GM19023 (cell line): ENCODE data around the gene SNAPIN.
"Not testable (repeated sequence)": the region's sequence is repeated elsewhere in the genome, so short reads cannot be mapped to it uniquely, and the experiment has no call there.

Source experiments
- ATAC-seq: cut with Tn5 transposase; IDR thresholded peaks from one replicate; pipeline ENCODE4 v1.9.1; 2021; ENCODE audit warnings: mild to moderate bottlenecking, moderate library complexity; ENCODE audit not compliant: unreplicated experiment

Gene SNAPIN

GRCh38 chr1:153646672-153647345 lies 11.7 kb upstream of the SNAPIN start:
- no peak for ATAC-seq

- ATAC-seq, result no peak
Observed at GRCh38 chr1:153647346-153647714, 11.2 kb upstream of the SNAPIN start.

DNA sequence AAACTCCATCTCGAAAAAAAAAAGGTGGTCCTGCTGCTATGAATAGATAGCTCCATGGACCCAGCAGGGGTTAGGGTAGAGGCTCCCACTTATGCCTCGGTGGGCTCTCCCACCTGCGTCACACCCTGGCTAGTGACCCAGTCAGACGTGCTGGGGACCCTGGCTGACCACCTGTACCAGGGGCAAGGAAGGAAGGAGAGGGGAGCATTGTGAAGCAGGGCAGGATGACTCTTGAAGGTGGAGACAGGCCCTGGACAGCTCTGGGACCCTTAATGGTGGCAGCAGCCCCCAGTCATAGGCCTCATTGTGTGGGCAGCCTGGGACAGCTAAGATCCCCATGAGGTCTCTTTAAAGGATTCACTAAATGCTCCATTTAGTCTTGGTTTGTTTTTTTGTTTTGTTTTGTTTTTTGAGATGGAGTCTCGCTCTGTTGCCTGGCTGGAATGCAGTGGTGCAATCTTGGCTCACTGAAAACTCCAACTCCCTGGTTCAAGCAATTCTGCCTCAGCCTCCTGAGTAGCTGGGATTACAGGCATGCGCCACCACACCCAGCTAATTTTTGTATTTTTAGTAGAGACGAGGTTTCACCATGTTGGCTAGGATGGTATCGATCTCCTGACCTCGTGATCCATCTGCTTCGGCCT lies 10.4 kb upstream of the SNAPIN start:
- no peak for ATAC-seq

- ATAC-seq, result no peak
Observed at GRCh38 chr1:153649137-153649862, 9.2 kb upstream of the SNAPIN start.

DNA sequence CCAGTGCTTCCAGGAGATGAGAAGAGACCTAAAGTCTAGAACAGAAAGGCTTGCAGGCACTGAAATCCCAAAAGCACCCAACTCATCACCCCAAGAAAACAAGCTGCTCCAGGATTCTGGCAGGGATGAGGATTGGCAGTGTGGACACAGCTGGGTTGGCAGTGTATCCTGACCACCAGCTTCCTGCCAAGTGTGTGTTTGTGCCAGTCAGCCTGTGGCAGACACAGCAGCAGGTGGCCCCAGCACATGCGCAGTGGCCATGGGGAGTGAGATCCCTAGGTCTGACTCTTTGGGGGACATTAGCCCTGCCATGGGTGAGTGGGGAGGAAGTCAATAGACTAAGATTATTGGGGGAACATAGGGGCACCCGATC lies 8.7 kb upstream of the SNAPIN start:
- no peak for ATAC-seq

DNA sequence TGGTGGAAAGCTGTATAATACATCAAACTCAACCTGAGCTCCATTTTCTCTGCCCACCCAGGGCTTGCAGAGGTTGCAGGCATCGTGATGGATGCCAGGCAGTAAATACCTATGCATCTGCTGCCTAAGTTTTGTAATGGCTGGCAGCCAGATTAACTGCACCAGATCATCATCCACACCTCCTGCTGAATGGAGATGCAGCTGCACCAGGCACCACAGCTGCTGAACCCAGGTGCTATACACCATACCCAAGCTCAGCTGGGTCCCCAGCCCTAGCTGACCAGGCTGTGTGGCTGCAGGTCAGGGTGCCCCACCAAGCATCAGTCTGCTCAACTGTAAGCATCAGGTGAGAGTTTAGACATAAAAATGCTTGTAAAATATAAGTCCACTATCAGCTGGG lies 6.7 kb upstream of the SNAPIN start:
- ATAC-seq, result no peak

DNA sequence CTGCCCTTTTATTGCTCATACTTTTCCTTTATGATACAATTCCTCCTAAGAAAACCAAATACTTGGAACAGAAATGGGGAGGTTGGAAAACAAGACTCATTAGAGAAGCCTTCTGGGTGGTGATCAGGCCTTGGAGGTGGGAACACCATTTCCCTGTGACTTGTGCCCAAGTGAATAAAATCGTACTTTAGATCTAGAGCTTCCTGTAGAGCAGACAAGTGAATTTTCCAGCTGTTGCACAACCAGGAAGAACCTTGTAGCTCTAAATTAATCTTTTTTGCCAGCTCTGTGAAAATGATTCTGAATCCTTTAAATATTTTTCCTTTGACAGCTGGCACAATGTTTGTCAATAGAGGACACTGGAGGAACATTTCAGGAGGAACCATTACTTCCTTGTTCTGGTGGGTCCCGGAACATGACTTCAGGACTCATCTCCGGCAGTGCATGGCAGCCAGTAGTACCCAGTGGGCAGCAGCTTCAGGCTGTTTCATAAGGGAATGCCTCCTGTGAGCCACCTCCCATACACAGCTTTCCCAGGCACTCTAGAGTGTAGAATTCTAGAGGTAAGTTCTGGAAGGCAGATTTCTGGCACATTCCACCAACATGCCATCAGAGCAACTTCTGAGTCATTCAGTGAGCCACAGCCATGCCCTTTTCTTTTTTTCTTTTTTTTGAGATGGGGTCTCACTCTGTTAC lies 5.5 kb upstream of the SNAPIN start:
- no peak for ATAC-seq

DNA sequence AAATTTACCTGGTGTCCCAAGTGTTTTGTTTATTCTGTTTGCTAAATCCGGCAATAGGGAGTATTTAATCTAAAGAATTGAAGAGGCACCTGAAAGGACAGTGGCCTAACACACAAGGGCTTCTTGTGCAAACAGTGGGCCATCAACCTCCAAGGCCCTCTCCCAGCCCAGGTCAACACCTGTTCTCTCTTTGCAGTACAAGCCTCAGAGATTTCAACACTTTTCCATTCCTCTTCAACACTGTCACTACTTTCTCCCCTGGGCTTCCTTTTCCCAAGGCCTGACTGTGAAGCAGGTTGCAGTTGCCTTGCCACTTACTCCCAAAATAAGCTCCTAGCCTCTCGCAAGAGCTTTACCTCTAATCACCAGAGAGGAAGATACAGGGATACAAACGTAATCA lies 3.2 kb upstream of the SNAPIN start:
- ATAC-seq, result no peak

DNA sequence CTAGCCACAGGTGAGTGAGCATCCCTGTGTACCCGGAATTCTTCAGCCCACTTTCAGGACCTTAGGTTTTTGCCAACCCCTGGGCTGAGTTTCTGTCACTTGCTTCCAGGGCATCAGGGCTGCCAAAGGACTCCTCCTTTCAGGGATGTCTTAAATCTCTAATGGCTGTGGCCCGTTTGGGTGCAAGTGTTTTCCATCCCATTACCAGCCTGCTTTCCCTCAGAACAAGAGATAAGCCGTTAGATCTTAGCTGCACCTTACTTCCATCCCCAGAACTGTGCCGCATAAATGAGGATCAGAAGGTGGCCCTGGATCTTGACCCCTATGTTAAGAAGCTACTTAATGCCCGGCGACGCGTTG lies 652 bp downstream of the SNAPIN start:
- no peak for ATAC-seq

GRCh38 chr1:153659656-153660055 lies 1.2 kb downstream of the SNAPIN start:
- no peak for ATAC-seq

- no peak for ATAC-seq
Observed at GRCh38 chr1:153661111-153661708, 2.7 kb downstream of the SNAPIN start.

DNA sequence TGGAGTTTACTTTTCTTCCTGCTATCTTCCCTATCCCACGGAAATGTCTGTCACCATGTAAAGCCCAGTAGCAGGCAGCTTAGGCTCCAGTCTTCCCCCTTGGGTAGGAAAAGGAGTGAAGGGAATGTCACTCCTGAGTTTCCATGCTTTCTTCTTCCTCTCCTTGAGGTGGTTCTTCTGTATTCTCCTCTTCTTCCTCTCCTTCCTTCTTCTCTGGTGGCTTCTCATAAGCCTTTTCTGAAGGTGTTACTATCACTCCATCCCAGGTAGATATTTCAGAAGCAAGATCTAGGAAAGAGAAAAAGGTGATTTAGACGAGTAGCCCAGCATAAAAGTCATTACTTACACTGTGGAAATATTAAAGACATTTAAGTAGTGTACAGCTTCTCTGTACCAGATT lies 3.8 kb downstream of the SNAPIN start:
- no peak for ATAC-seq

DNA sequence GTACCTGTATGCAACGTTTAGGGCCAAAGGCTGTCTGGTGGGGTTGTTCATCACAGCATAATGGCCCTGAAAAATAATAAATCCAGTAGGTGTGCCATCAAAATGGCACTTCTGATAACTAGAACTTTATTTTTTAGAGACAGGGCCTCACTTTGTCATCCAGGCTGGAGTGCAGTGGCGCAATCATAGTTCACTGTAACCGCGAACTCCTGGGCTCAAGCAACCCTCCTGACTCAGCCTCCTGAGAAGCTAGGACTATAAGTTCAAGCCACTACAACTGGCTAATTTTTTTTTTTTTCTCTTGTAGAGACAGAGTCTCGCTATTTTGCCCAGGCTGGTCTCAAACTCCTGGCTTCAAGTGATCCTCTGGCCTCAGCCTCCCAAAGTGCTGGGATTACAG lies 4.7 kb downstream of the SNAPIN start:
- ATAC-seq, result no peak

- ATAC-seq, result no peak
Observed at GRCh38 chr1:153667439-153667838, 8.9 kb downstream of the SNAPIN start.

DNA sequence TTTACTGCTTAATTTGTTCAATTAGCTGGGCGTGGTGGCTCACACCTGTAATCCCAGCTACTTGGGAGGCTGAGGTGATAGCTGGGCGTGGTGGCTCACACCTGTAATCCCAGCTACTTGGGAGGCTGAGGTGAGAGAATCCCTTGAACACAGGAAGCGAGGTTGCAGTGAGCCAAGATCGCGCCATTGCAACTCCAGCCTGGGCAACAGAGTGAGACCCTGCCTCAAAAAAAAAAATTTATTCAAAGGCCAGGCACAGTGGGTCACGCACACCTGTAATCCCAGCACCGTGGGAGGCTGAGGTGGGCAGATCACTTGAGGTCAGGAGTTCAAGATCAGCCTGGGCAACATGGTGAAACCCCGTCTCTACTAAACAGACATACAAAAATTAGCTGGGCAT lies 10.2 kb downstream of the SNAPIN start:
- not testable (repeated sequence) for ATAC-seq

DNA sequence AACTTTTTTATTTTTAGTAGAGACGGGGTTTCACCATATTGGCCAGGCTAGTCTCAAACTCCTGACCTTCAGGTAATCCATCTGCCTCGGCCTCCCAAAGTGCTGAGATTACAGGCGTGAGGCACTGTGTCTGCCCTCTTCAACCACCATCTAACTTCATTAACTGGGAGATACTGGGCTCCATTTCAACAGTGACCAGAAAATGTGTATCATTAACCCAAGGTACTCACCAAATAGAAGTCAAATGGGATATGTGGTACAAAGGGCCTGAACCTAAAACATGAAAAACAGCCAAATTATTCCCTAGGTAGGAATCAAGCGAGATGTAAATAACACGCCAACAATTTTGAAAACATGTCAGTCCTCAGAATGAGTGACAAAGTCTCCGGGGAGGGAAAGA lies 11.1 kb downstream of the SNAPIN start:
- ATAC-seq, result no peak

GRCh38 chr1:153670257-153670858 lies 11.9 kb downstream of the SNAPIN start:
- ATAC-seq, result no peak

DNA sequence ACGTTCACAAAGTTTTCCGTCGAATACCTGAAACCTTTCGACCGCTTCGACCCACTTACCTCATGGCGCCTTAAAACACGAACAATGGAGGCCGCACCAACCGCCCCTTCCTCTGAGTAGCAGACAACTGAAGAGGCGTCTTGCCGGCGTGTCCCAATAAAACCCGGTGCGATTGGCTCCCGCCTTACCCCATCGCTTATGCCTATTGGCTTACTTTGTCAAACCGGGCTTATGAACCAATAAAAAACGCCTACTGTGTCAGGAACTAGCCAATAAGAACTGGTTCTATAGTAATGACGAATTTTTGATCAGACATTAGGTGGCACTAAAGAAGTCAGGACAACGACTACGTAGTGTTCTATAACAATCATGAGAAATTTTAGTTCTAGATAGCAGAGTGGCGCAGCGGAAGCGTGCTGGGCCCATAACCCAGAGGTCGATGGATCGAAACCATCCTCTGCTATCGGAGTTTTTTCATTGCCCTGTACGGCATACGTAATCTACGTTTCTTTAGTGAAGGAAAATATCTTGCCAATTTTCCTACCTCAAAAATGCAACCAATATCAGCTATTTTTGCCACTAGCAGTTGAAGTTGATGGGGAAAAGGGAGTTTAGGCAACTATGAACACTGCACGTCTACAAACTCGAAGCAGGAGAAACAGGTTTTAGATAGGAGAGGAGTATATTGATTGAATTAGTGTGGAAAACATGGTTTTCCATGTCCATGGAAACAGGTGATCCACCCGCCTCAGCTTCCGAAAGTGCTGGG lies 12.5 kb downstream of the SNAPIN start, which contains the start of gene ILF2:
TSS of gene ILF2 (minus strand) at position 135 of the 769 bp plus-strand sequence. CDS start at position 64, 71 bp downstream.
- peak; percentile 86 for ATAC-seq

DNA sequence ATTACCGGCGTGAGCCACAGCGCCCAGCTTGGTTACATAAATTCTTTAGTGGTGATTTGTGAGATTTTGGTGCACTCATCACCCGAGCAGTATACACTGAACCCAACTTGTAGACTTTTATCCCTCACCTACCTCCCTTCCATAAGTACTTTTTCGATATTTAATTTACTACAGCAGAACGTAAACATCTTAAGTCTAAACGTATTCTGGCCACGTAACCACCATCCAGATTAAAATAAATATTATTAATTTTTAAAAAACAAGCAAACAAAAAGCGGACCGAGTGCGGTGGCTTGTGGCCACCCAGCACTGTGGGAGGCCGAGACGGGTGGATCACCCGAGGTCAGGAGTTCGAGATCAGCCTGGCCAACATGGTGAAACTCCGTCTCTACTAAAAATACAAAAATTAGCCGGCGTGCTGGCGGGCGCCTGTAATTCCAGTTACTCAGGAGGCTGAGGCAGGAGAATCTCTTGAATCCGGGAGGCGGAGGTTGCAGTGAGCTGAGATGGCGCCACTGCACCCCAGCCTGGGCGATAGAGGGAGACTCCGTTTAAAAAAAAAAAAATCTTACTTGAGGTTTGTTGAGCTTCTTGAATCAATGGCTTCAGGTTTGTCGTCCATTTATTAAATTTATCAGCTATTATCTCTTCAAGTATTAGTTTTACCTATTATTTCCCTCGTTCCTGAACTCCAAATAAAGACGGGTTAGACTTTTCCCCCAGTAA lies 13.3 kb downstream of the SNAPIN start:
- peak; percentile 15 for ATAC-seq
